BJ (cell line): ENCODE results near the gene ZNF426. TPM values are rescaled to one million over a fixed set of nuclear protein-coding genes. Genes with fewer than 3 reads are reported as not detected.

Experiments
- CTCF ChIA-PET: fragments of 350-600 bp; formaldehyde crosslinking; extraction: SDS; loops from one replicate; lab custom pipeline; 2021; ENCODE audit warnings: antibody characterized with exemption, inconsistent platforms; lab: Yijun Ruan, JAX
- POLR2A ChIA-PET: fragments of 300-600 bp; sonication (Branson Sonifier 250); formaldehyde crosslinking; extraction: SDS; loops from one replicate; lab custom pipeline; 2021; ENCODE audit warnings: antibody characterized with exemption; lab: Charles Lee
- DNase-seq: peaks from one replicate; pipeline ENCODE4 v3.0.0-alpha.2; 2011; ENCODE audit warnings: low read depth
- H3K27me3 ChIP-seq: 2 replicates; pipeline ENCODE4 v1.6.0; 2011; ENCODE audit warnings: low read length; ENCODE audit not compliant: control insufficient read depth, insufficient read depth
- H3K36me3 ChIP-seq: 2 replicates; pipeline ENCODE4 v1.5.1; 2011; ENCODE audit warnings: low read length; ENCODE audit not compliant: control insufficient read depth, insufficient read depth
- H3K4me3 ChIP-seq: 2 replicates; pipeline ENCODE4 v1.5.1; 2011; ENCODE audit warnings: low read depth, mild to moderate bottlenecking, control low read depth, low read length
- CTCF ChIP-seq: IDR thresholded peaks from 2 replicates; pipeline ENCODE4 v1.5.1; 2011; ENCODE audit warnings: low read depth, mild to moderate bottlenecking, control low read depth, inconsistent platforms, low read length, moderate library complexity; ENCODE audit not compliant: insufficient read depth
- polyA plus RNA-seq: library from polyadenylated mRNA; depleted of rRNA; stranded (reverse); fragments of >200 nt; gene quantifications from 2 replicates; pipeline ENCODE4 v1.2.3, GENCODE V29; 2011

The ZNF426 gene
- polyA plus RNA-seq, 1 experiment: 5.9 TPM

DNA sequence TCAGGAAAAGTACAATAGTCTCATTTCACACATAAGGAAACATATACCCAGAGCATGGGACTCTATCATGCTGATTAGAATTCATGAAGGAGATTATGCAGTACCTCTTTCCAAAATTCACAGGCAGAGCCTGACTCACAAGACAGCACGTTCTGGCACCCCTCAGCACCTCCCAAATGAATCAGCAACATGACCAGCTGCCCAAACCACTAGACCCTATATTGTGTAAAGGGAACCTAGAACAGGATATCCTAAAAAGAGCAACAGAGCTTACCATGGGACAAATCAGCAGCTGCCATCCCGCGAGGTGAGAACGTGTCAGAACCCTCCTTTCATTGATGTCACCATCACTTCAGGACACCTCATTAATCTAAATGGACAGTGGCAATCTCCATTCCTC, 2.5 kb downstream of the ZNF426 start:
- POLR2A ChIA-PET: no interaction called here
- H3K36me3 ChIP-seq: peaks cover 28% of the 10 kb centered on the region
- no peak for TF ChIP-seq CTCF

GRCh38 chr19:9531933-9532332, 6.5 kb downstream of the ZNF426 start:
- POLR2A ChIA-PET: no interaction called here
- DNase-seq: no peak

More for the DNA sequence above, 2.5 kb downstream of the ZNF426 start:
- no peak for DNase-seq
- Histone ChIP-seq H3K4me3 (no peak overlapping the region), H3K27me3 (no peaks in the 10 kb centered on the region)
- CTCF ChIA-PET: no interaction called here

DNA sequence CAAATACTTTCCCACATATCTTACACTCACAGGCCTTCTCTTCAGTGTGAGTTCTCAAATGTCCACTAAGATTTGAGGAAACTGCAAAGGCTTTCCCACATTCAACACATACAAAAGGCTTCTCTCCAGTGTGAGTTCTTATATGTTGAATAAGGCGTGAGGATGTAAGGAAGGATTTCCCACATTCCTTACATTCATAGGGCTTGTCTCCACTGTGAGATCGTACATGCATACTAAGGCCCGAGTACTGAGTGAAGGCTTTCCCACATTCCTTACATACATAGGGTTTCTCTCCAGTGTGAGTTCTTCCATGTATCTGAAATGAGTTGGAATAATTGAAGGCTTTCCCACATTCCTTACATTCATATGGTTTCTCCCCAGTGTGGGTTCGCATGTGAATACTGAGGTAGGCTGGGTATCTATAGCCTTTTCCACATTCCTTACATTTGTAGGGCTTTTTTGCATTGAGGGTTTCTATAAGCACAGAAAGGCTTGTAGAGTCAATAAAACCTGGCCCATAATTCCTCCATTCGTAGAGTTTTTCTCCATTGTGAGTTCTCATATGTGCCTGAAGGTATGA, 9.6 kb downstream of the ZNF426 start:
- no peak for TF ChIP-seq CTCF
- ChIA-PET POLR2A (no interaction called here), CTCF (interaction anchor here (1.0 kb wide), 1 partner anchor 37 kb away, joined by 3 read pairs; no protein-coding TSS in a partner anchor)
- H3K27me3 ChIP-seq: no peaks in the 10 kb centered on the region
- H3K4me3 ChIP-seq: no peak overlapping the region
- no peak for DNase-seq
- H3K36me3 ChIP-seq: peaks cover 32% of the 10 kb centered on the region

More at GRCh38 chr19:9531933-9532332, 6.5 kb downstream of the ZNF426 start:
- Histone ChIP-seq H3K4me3 (no peak overlapping the region), H3K27me3 (no peaks in the 10 kb centered on the region), H3K36me3 (peaks cover 46% of the 10 kb centered on the region)
- no peak for TF ChIP-seq CTCF
- CTCF ChIA-PET: no interaction called here

GRCh38 chr19:9523885-9524474, 14.5 kb downstream of the ZNF426 start:
- Histone ChIP-seq H3K4me3 (no peak overlapping the region), H3K27me3 (no peaks in the 10 kb centered on the region), H3K36me3 (peaks cover 7% of the 10 kb centered on the region)
- DNase-seq: no peak
- ChIA-PET POLR2A (no interaction called here), CTCF (no interaction called here)
- no peak for TF ChIP-seq CTCF

GRCh38 chr19:9507285-9507684, 31.2 kb downstream of the ZNF426 start:
- H3K4me3 ChIP-seq: no peak overlapping the region
- TF ChIP-seq CTCF: no peak
- H3K36me3 ChIP-seq: no peaks in the 10 kb centered on the region
- POLR2A ChIA-PET: no interaction called here
- CTCF ChIA-PET: no interaction called here
- no peak for DNase-seq
- no peaks in the 10 kb centered on the region for H3K27me3 ChIP-seq
